ENCODE results near the gene IL13RA2.

The IL13RA2 gene
- 0 to 0.05 (median 0) reads per million in 3 experiments for total RNA-seq

- no peak for DNase-seq
These were observed at the start of gene IL13RA2 for GRCh38 chrX:115017455-115017854. Gene IL13RA2, minus strand, starts transcription at chrX:115017616. Its CDS starts 347 bp downstream, at chrX:115017269.

DNA sequence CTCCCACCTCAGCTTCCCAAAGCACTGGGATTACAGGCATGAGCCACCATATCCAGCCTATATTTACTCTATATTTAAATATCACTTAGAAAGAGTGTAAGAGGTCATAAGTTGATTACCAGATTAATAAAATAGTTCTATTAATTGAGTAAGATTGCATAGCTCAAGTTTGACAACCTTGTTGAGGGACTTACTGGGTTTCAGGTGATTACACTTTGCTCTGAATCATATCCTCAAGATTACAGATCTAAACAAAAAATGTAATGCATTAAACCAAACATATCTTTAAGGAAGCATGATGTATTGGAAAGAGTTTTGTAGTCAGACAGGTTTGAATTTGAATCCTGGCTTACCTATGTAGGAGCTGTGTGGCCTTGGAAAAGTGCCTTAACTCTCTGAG lies 47.9 kb upstream of the IL13RA2 start:
- DNase-seq: no peak

- DNase-seq: no peak
These were observed 42.6 kb upstream of the IL13RA2 start for GRCh38 chrX:115060013-115060412.

DNA sequence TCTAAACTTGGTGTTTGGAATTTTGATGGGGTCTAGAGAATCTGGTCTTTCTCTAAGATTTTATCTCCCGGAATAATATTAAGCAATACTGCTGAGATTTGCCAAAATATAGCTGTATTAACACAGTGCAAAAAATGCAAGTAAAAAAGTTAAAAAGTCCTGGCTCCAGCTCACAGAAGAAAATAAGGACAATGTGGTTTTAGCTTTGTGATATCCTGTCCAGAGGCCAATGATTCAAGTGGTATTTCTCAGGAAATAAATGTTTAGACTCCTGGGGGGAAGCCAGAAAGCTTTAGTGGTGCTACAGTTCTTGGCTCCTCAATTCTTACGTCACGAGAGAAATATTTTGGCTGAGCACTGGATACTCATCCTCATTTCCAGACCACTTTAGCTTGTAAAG lies 40.9 kb upstream of the IL13RA2 start:
- DNase-seq: no peak

- no peak for DNase-seq
These were observed 37.5 kb upstream of the IL13RA2 start for GRCh38 chrX:115054876-115055275.

DNA sequence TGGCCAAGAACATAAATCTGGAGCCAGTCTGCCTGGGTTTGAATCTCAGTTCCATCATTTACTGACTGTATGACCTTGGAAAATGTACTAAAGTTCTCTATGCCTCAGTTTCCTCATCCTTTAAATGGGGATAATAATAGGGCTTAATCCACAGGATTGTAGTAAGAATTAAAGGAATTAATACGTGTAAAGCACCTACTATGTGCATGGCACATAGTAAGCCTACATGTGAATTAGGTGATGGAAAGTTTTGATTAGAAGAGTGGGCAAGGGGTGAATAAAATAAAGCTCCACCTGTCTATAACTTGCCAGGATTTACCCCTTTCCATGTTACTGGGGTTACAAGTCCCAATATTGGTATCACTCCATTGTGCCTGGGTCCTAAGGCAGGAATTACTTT lies 35.8 kb upstream of the IL13RA2 start:
- no peak for DNase-seq

DNA sequence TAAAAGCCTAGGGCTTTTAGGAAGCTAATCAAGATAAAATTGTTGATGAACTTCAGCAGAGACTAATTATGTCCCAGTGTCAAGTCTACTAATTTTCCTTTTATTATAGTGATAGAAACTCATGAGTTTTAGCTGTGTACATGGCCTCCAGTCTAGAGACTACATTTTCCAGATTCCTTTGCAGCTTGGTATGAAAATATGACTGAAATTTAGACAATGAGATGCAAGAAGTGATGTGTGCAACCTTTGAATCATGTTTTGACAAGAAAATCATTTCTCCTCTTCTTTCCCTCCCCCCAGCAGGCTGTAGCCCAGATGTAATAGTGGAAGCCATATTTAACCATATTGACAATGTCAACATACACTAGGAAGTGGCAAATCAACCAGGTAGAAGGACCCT lies 30.3 kb upstream of the IL13RA2 start:
- no peak for DNase-seq

DNA sequence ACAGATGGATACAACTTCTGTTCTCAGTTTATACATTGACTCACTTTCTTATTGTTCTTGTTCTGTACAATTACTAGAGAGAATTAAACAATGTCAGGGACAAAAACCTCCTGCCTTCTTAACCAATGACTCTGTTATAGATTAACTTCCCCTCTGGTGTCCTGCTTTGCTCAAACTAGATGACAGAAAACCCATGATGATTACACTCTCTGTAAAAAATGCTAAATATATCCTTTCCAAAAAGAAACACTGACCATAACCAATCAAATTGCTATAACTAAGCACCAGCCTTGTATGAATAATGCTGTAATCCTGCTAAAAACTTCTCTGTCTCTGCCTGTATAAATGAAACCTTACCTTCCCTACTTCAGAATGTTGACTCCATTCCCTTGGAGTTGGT lies 29.8 kb upstream of the IL13RA2 start:
- no peak for DNase-seq

DNA sequence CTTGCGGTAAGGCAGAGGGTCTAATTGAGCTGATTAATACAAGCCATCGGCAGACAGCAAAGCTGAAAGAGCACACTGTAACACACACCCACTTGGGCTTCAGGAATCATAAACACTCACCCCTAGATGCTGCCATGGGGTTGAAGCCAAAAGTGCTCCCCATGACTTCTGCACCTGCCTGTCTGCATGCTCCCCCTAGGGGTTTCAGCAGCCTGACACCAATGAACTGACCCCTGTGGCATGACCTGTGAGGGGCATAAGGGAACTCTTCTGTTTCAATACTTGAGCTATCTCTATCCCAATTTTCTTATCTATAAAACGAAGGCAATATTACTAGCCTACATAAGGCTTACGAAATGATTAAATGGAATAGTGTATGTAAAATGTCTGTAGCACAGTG lies 23.0 kb upstream of the IL13RA2 start:
- no peak for DNase-seq

- DNase-seq: no peak
These were observed 21.0 kb upstream of the IL13RA2 start for GRCh38 chrX:115038406-115038805.

DNA sequence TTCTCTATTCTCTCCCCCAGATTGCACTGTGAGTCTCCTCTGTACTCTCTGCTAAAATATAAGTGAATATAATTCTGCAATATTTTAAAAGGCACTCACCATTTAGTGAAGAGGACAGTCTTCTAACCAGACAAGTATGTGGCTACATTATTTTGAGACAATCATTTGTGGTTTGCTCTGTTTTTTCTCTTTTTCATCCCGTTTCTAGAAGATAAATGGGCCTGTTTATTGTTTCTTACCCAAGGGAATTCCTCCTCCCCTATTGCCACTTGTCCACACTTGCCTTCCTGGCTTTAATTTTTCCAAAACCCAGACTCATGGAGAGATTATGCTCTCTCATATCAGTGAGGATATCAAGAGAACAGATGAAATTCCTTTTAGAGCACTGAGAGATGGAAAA lies 18.6 kb upstream of the IL13RA2 start:
- DNase-seq: no peak

DNA sequence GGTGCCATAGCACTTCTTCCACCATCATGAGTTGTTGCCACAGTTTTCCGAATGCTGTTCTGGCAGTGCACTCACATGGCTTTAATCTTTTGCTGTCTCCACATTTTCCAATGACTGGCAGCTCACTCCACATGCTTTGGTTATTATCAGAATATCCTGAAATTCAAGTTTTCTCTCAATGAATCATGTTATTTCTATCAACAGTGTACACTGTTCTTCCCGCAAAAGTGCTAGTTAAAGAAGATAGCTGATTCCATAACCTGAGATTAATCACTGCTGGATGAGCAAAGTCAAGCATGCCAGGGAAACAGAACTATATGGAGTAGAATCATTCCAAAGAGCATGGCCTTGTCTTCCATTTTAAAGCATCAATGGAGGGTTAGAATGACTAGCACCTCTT lies 14.6 kb upstream of the IL13RA2 start:
- DNase-seq: no peak

GRCh38 chrX:115030625-115031024 lies 13.2 kb upstream of the IL13RA2 start:
- no peak for DNase-seq

GRCh38 chrX:115029869-115030570 lies 12.6 kb upstream of the IL13RA2 start:
- DNase-seq: no peak

DNA sequence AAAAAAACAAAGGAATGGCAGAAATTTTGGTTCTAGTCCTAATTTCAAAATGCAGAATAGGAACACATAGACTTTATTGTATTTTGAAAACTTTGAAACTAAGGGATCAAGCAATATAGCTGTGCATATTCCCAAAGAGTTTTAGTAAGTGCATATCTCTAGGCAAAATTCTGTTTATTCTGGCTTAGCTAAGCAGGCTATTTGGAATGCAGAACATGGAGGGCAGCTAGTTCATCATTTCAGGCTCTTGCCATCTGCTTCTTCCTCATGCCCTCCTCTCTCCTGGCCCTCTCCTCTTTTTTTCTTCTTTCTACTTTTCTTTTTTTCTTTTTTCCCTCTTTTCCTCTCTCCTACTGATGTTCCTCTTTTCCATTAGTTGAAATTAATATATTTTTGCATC lies 12.0 kb upstream of the IL13RA2 start:
- DNase-seq: no peak

DNA sequence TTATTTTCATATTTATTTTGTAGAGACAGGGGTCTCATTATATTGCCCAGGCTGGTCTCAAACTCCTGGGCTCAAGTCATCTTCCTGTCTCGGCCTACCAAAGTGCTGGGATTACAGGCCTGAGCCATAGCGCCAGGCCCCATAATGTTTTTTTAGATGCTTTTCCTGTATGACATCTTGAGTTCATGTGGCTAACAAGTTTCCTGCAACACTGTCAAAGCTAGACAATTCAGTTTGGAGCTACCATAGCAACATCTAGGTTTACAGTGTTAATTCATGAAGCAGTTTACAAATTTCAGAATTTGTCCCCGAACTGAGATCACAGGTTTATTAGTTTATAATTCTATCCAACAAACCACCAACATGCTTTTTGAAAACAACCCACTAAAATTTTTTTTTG lies 6.4 kb upstream of the IL13RA2 start:
- no peak for DNase-seq

DNA sequence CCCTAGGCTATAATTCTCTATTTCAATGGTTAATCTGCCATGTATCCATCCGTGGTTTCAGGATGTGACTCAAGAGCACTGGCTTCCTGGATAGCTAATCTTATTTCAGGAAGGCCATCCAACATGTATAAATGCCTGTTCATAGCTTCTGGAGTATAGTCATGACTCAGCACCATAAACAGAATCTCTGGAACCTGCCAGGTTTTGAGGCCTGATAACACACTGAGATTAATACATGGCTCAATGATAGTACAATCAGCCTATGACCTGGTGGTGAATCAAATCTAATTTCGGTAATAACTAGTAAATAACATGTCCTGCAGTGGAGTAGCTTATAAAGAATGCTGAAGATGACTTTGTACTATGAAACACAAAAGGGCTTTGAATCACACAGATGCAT lies 5.7 kb upstream of the IL13RA2 start:
- DNase-seq: no peak

- DNase-seq: no peak
These were observed 3.7 kb upstream of the IL13RA2 start for GRCh38 chrX:115021121-115021520.

- DNase-seq: no peak
These were observed 1.5 kb upstream of the IL13RA2 start for GRCh38 chrX:115018944-115019343.

GRCh38 chrX:115018040-115018647 lies 728 bp upstream of the IL13RA2 start:
- DNase-seq: no peak

GRCh38 chrX:115013705-115014104 lies 3.7 kb downstream of the IL13RA2 start:
- no peak for DNase-seq

GRCh38 chrX:115011428-115011827 lies 6.0 kb downstream of the IL13RA2 start:
- no peak for DNase-seq

- DNase-seq: no peak
These were observed 17.5 kb downstream of the IL13RA2 start for GRCh38 chrX:114999906-115000305.

DNA sequence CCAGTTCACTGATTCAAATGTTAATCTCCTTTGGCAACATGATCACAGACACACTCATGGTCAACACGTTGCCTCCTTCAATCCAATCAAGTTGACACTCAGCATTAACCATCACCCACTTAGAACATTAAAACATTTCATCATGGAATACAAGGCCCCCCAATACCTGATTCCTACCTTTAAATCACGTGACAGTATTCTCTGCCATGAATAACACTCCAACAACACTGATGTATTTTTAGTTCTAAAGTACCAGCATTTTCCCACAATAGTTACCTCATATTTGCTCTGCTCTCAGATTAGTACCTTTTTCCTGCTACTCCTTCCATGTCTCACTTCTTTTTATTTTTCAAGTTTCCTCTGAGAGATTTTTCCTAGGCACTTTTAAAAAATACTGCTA lies 19.6 kb downstream of the IL13RA2 start:
- DNase-seq: no peak
